Stimulated activated CD8-positive, alpha-beta memory T cell treated with anti-CD3 and anti-CD28 coated beads, Interleukin-15, amount 100 ng/mL, for 4 hours (primary cell): ENCODE measurements around the gene GNB5.
"Not testable (repeated sequence)": the region's sequence is repeated elsewhere in the genome, so short reads cannot be mapped to it uniquely, and the experiment has no call there.

Source experiments
- DNase-seq, 2 donors: peaks; one replicate each; pipeline ENCODE4 v3.0.0-alpha.2; 2020; ENCODE audit warnings: low read depth in 2 of 2

Gene GNB5

DNA sequence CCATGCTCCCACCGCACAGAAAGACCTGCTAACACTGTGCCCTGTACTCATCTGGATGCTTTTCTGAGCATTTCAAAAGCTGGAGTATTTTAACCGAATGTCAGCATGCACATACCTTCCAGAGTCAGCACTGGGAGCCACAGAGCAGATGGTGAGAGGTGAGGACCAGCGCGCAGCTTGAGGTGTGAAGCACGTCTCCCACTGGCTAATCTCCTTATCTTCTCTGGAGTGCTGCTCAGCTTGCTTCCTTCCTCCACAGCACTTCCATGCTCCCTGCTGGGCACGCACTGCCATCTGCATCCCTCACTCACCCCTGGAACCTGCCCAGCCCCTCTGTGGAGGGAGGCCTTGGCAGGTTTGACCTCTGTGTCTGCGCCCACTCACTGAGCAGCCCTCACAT is at the start of gene GNB5:
GNB5 (minus strand) TSS at position 186 of the 400 bp plus-strand sequence. CDS start 6,716 bp downstream, outside the sequence.
- no peak for DNase-seq

DNA sequence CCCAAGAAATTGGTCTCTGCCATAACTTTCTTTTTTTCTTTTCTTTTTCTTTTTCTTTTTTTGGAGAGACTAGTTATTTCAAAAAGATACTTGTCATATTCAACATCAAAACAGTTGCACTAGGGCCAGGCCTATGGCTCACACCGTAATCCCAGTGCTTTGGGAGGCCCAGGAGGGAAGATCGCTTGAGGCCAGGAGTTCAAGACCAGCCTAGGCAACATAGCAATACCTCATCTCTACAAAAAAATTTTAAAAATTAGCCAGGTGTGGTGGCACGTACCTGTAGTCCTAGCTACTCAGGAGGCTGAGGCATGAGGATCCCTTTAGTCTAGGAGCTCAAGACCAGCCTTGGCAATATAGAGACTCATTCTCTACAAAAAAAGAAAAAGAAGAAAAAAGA is 49.0 kb upstream of the GNB5 start:
- DNase-seq, result no peak

GRCh38 chr15:52238989-52239525 is 47.9 kb upstream of the GNB5 start:
- DNase-seq, result not testable (repeated sequence)

GRCh38 chr15:52238149-52238548 is 47.0 kb upstream of the GNB5 start:
- no peak for DNase-seq

GRCh38 chr15:52236013-52236412 is 44.8 kb upstream of the GNB5 start:
- DNase-seq, result no peak

DNA sequence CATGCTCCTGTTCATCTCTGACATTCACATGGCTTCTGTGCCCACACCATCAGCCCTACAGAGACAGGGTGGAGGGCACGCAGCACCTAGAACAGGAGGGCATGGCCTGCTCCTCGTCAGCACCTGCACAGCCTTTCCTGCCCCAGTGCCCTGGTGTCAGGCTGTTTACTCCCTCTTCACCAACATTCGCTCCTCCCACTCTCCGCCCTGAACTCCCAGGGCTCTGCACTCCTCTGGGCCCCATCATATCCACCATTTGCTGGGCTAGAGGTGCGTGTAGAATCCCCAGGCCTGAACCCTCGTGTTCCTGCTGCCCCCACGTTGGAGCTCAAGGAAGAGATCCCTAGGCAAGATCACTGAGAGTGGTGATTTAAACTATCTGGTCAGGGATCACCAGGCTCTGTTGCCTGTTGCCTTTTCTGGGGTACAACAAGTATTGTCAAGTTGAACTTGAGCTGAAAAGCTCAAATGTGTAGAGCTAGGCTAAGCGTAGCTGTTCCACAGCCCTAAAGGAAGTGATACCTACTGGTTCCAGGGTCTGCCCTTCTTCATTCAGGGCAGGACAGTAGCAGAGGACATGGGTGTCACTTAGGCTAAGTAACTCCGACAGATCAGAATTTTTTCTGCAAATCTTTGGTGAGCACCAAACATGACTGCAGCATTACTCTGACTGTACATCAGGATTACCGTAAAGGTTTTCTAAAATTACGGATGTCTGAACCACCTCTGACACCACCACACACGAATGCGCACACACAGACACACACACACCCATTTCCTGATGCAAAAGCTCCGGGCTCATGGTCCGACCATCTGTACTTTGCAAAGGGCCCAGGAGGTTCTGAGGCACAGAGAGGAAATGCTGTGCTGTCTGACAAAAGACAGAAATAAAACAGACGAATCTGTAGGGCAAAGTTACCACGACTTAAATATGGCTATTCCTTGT is 43.7 kb upstream of the GNB5 start:
- no peak for DNase-seq

DNA sequence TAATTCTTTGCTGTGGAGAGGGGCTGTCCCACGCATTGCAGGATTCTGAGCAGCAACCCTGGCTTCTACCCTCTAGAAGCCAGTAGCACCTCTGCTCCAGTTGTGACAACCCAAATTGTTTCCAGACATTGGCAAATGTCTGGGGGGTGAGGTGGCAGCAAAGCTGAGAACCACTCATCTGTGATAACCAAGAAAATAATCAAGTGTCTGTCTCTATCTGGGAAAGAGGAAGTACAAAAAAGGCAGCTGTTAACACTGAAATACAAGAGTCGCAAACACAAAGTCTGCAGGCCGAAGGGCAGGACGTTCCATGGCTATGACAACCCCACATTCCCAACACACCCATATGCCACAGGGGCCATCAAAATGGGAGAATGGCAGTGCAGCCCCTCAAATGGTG is 42.2 kb upstream of the GNB5 start:
- DNase-seq, result no peak

DNA sequence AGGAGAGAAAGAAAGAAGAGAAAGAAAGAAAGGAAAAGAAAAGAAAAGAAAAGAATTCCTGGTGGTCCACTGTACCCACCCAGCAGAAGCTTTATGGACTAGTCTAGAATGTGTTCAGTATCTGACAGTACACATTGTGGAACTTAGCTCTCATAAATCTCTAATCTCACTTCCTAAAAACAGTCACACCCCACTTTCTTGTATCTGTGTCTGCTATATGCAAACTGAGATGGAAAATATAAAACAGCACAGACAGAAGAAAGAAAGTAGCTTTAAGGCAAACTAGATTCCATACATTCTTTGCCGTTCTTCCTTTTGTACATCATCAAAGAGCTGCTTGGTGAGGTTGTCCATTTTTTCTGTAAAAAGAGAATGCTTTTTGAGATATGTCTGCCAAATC is 41.1 kb upstream of the GNB5 start:
- DNase-seq, result no peak

GRCh38 chr15:52230073-52230472 is 38.9 kb upstream of the GNB5 start:
- no peak for DNase-seq

DNA sequence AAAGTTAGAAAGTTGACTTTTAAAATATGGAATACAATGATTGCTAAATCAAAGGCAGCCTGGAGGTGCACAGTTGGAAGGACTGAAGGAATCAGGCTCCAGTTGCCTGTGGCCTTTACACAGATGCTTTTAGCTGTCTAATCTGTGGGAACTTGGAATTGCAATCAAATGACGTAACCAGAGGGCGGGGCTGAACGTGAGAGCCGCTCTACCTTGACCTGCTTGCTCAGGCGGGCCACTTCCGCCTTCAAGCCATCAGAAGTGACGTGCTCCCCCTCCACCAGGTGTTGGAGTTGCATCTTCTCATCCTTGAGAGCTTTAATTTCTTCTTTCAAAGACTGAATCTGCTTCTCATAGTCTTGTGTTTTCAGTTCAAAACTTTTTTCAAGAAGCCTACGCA is 37.7 kb upstream of the GNB5 start:
- DNase-seq, result no peak

- peak; percentile 25 to 59 for DNase-seq
Measured at GRCh38 chr15:52227456-52227855, 36.3 kb upstream of the GNB5 start.

GRCh38 chr15:52225230-52225629 is 34.0 kb upstream of the GNB5 start:
- no peak for DNase-seq

DNA sequence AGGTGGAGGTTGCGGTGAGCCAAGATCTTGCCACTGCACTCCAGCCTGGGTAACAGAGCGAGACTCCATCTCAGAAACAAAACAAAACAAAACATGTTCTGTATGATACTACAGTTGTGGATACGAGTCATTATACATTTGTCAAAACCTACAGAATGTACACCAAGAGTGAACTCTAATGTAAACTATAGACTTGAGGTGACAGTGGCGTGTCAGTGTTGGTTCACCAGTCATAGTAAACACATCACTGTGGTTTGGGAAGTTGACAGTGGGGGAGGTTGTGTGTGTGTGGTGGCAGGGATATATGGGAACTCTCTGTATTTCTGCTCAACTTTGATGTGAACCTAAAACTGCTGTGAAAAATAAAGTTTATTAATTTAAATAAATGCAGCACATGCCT is 33.0 kb upstream of the GNB5 start:
- DNase-seq, result no peak

DNA sequence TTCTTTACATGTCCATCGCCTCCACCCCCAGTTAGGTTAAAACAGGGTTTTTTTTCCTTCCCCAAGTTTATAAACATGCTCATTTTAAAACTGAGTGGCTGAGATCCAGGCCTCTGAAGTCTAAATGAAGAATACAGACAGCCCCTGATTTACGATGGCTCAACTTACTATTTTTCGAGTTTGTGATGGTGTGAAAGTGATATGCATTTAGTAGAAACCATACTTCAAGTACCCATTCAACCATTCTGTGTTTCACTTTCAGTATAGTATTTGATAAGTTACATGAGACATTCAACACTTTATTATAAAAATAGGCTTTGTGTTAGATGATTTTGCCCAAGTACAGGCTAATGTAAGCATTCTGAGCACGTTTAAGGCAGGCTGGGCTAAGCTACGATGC is 30.5 kb upstream of the GNB5 start:
- DNase-seq, result no peak

DNA sequence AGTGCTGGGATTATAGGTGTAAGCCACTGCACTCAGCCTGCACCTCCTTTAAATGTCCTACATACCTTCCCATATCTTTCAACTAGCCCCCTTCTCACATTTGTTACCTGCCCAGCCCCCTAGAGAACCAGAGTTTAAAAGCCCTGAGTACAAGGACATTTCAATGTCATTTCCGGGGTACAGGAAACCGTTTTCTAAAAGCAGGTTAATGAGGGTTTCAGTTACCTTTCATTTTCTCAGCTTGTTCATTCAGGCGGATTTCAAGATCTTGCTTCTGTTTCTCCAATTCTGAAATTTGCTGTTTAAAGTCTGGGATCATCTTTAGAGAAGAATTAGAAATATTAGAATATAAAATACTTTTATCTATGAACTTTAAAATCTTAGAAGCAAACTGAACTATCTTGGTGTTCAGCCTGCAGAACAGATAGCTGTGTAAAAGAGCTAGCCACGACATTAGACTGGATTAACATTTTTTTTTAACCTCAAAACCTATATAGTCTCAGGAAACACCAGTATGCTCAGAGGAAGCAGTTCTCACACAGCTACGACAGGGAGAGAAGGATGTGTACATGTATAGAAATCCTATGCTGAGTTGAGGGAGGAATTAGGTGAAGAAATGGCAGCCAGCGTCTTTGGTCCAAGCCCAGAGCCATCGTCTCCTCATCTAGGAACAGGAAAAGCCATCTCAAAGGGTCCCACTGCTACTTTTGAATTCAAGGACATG is 29.9 kb upstream of the GNB5 start:
- no peak for DNase-seq

- DNase-seq, result no peak
Measured at GRCh38 chr15:52220251-52220650, 29.1 kb upstream of the GNB5 start.

- DNase-seq, result no peak
Measured at GRCh38 chr15:52218816-52219215, 27.6 kb upstream of the GNB5 start.

GRCh38 chr15:52218371-52218770 is 27.2 kb upstream of the GNB5 start:
- no peak for DNase-seq

DNA sequence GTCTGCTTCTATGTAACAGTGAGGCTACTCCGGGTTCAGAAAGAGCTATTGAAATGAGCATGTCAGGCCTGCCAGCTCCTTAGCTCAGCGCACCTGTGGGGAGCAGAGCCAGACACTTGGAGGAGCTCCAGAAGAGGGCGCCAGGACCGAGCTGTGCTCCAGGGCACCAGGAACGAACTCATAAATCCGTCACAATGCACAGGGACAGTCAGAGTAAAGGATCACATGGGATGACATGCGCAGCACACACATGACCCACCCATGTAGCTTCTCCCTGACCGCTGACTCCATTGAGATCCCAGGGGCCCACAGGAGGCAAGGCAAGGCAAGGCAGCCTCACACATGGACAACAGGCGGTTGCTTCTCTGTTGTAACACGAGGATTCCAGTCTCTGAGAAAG is 26.0 kb upstream of the GNB5 start:
- no peak for DNase-seq

DNA sequence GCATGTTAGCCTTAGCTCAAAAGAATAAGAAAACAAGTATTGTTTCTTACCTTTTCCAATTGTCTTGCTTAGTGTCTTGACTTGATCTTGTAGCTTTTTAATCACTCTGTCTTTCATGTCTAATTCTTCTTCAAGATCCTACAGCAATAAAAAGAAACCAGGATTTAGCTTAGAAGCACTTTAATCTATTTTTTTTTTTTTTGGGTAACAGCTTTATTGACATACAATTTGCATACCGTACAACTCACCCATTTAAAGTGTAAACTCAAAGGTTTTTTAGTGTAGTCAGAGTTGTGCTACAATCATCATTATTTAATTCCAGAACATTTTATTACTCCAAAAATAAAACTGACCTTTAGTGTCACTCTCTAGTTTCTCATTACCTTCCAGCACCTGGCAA is 23.4 kb upstream of the GNB5 start:
- no peak for DNase-seq

DNA sequence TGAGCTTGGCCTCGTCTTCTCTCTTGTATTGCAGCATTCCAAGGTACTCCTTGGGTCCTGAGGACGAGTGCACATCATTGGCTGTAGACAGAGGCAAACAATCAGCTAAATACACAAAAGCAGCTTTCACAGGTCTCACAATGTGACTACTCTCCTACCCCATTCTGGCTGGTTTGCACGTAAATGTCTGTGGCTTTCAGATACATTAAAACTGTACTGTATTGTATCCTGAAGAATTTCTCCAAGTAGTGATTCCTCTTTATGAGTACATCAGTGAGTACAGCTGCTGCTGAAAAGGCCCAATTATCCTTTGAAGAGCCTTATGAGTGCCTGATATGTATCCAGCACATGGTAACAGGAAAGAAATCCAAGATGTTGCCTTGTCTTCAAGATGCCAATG is 22.0 kb upstream of the GNB5 start:
- no peak for DNase-seq

DNA sequence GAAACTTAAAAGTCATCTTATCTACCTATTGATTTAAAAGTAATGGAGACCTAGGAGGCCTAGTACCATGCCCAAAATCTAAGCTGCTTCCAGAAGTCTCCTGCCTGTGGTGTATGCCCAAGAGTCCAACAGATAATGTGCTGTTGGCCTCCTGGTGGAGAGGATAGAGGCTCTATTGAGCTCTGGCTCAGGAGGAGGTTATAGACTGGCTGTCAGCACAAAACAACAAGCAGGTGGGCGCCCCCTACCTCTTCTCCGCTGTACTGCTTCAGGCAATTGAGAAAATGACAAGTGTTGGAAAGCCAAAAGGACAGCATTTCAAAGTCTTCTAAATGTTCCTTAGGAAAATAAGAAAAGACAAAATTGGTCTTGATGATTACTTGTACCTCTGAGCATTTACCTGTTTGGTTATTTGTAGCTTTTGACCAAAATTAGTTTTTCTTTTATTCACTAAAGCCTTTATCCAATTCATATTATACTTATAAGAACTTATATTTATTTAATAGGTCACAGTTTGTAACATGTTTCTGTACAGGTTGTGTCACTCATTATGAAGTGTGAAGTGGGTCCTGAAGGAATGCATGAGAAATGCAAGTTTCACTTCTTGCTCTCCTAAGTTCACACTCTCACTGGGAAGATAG is 17.2 kb upstream of the GNB5 start:
- peak; percentile 33 to 41 for DNase-seq
